WTC11 (cell line): ENCODE data around the gene TTYH1. TPM values are rescaled to one million over a fixed set of nuclear protein-coding genes. Genes with fewer than 3 reads are reported as not detected.

Experiments used
- GRHL2 ChIP-seq: fragments of 250-450 bp; sonication (Bioruptor Pico); IDR thresholded peaks from 2 replicates; pipeline ENCODE4 v1.8.0; 2022; ENCODE audit warnings: mild to moderate bottlenecking, moderate library complexity; ENCODE audit not compliant: insufficient replicate concordance, severe bottlenecking
- total RNA-seq: library from RNA; stranded (reverse); gene quantifications from 3 replicates; pipeline ENCODE4 v1.2.3, GENCODE V29; 2021
- TF ChIP-seq, protein P1 (sequence below): sonication (generic); formaldehyde crosslinking; IDR thresholded peaks from 2 replicates; pipeline ENCODE4 v1.8.1; 2022; ENCODE audit warnings: missing genetic modification reagents, borderline replicate concordance

TTYH1 gene
- total RNA-seq, 1 experiment from 2014 or later, result 37.1 TPM

- TF ChIP-seq, protein P1, sequence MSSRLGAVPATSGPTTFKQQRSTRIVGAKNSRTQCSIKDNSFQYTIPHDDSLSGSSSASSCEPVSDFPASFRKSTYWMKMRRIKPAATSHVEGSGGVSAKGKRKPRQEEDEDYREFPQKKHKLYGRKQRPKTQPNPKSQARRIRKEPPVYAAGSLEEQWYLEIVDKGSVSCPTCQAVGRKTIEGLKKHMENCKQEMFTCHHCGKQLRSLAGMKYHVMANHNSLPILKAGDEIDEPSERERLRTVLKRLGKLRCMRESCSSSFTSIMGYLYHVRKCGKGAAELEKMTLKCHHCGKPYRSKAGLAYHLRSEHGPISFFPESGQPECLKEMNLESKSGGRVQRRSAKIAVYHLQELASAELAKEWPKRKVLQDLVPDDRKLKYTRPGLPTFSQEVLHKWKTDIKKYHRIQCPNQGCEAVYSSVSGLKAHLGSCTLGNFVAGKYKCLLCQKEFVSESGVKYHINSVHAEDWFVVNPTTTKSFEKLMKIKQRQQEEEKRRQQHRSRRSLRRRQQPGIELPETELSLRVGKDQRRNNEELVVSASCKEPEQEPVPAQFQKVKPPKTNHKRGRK (CRISPR knock-in tag), result no peak
- no peak for TF ChIP-seq GRHL2 (CRISPR knock-in tag)
Observed at GRCh38 chr19:54485851-54486250, 70.6 kb downstream of the TTYH1 start (continued).

Other genes with a start within 250 kb of the TTYH1 start
- gene TMC4, start 242.3 kb upstream of the TTYH1 start, total RNA-seq, result 9.3 to 14.7 TPM (median 13.8 TPM) in 3 replicates
- gene MBOAT7, start 225.9 kb upstream of the TTYH1 start, total RNA-seq, result 109 to 126 TPM (median 113 TPM) in 3 replicates
- 32.0 to 34.3 TPM (median 32.5 TPM) in 3 replicates for gene TSEN34, start 224.2 kb upstream of the TTYH1 start, total RNA-seq
- gene RPS9, start 214.6 kb upstream of the TTYH1 start, total RNA-seq, result 1,828 to 2,106 TPM (median 2,018 TPM) in 3 replicates
- not detected in 3 replicates for gene LILRB3, start 192.5 kb upstream of the TTYH1 start, total RNA-seq
- gene LILRA6, start 172.7 kb upstream of the TTYH1 start, total RNA-seq, result not detected in 3 replicates
- gene LILRB5, start 158.2 kb upstream of the TTYH1 start, total RNA-seq, result 0.07 to 0.11 TPM (median 0.09 TPM) in 3 replicates
- gene LILRB2, start 134.4 kb upstream of the TTYH1 start, total RNA-seq, result 0.11 TPM in 1 of 3 replicates, not detected in the others
- 0.25 TPM in 1 of 3 replicates, not detected in the others for gene LILRA5, start 102.3 kb upstream of the TTYH1 start, total RNA-seq
- not detected in 3 replicates for gene LILRA4, start 76.3 kb upstream of the TTYH1 start, total RNA-seq
- 0.18 to 0.60 TPM (median 0.37 TPM) in 3 replicates for gene LAIR1, start 50.5 kb upstream of the TTYH1 start, total RNA-seq
- 175 to 187 TPM (median 187 TPM) in 3 replicates for gene LENG8, start 33.7 kb downstream of the TTYH1 start, total RNA-seq
- gene LENG9, start 48.3 kb downstream of the TTYH1 start, total RNA-seq, result 6.1 to 7.5 TPM (median 6.9 TPM) in 3 replicates
- gene CDC42EP5, start 57.8 kb downstream of the TTYH1 start, total RNA-seq, result 11.5 to 19.8 TPM (median 18.3 TPM) in 3 replicates
- not detected in 3 replicates for gene LAIR2, start 87.4 kb downstream of the TTYH1 start, total RNA-seq
- gene LILRA2, start 158.3 kb downstream of the TTYH1 start, total RNA-seq, result not detected in 3 replicates
- not detected in 3 replicates for gene LILRA1, start 178.2 kb downstream of the TTYH1 start, total RNA-seq
- 0.09 TPM in 1 of 3 replicates, not detected in the others for gene LILRB1, start 215.0 kb downstream of the TTYH1 start, total RNA-seq
- gene LILRB4, start 247.5 kb downstream of the TTYH1 start, total RNA-seq, result not detected in 3 replicates